ENCODE results near the gene CD200.

The CD200 gene, protein sequence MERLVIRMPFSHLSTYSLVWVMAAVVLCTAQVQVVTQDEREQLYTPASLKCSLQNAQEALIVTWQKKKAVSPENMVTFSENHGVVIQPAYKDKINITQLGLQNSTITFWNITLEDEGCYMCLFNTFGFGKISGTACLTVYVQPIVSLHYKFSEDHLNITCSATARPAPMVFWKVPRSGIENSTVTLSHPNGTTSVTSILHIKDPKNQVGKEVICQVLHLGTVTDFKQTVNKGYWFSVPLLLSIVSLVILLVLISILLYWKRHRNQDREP

DNA sequence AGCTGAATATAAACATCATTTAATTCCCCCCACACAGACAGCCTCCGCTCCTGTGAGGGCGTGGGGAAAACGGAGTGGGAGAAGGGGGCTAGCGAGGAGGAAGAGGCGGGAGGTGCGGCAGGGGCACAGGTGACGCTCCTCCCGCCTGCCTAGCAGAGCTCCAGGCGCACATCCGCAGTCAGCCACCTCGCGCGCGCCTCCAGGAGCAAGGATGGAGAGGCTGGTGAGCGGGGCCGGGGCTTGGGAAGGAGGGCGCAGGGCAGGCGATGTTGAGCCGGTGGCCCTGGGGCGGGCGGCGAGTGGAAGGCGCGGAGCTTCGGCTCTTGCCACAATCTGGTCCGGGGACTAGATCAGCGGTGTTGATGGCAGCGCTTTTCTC lies at the start of gene CD200:
Gene CD200 (plus strand): TSS at position 155 of the 379 bp plus-strand sequence. CDS start 57 bp downstream, at position 212.
- DNase-seq, result peak; percentile 37

DNA sequence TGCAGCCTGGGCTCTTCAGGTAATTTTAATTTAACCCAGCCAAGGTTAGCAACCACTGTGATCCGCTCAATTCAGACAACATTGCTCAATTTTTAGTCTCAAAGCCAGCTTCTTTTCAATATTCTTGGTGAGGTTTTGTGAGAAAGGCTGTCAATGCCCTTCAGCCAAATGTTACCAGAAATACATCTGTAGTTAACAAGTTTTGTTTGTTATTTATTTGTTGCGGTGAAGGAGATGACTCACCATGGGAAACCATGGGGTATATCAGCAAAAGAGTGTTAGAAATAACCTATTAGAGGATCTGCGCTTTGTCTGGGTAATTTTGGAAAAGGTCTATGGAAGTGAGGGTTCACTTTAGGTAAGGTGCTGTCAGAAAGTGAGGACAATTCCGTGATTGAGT lies 43.9 kb upstream of the CD200 start:
- DNase-seq, result no peak

DNA sequence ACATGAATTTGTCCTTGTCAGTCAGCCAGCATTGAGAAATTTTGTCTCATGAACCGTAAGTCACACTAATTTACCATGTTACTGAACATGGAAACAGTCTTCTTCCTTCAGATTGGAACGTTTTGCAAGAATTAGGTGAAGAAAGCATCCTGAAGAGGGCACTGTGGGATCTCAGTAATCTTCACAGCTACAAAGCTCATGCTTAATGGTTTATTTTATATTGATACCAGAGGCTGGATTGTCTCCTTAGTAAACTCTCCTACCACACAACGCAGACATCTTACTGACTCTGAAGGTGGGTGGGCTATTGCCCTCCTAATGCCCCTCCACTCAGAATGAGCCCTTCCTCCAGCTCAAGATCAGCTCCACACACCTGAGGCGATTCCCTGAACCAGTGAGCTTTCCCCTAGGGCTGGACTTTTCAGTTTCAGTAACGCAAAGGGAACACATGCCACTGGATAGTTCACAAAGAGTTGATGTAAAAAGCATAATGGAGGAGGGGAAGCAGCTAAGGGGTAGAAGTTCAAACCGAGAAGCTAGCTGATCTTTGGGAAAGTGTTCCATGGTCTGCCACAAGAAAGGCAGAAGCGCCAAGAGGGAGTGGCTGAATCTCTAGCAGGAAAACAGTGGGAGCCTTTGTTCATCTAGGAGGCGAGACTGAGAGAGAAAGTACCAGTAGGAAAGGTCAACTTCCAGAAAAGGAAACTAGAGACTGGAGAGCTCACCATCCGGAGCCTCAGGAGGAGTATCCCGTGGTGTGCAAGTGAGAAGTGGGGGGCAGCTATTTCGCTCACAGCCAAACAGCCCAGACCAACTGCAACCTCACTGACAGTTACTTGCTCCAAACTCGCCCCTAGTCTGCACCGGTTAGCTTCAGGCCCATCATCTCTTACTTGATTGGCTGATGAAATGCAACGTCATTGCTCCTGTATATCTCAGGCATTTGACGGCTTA lies 39.3 kb upstream of the CD200 start, which contains the start of gene SLC9C1:
Gene SLC9C1 (minus strand): TSS at position 849 of the 954 bp plus-strand sequence. CDS start 7,425 bp downstream, outside the sequence.
- DNase-seq, result peak; percentile 32

DNA sequence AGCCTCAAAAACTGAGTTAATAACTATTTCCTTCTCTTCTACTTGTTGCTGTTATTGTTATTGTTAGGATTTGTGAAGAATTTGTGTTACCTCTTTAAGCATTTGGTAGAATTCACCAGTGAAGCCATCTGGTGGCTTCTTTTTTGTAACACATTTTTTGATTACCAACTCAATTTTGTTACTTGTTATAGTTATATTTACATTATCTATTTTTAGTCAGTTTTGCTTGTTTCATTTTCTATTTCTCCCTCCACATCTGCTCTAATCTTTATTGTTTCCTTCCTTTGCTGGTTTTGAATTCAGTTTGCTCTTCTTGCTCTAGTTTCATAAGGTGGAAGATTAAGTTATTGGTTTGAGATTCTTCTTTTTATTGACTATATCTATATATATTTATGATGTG lies 35.2 kb upstream of the CD200 start:
- no peak for DNase-seq

DNA sequence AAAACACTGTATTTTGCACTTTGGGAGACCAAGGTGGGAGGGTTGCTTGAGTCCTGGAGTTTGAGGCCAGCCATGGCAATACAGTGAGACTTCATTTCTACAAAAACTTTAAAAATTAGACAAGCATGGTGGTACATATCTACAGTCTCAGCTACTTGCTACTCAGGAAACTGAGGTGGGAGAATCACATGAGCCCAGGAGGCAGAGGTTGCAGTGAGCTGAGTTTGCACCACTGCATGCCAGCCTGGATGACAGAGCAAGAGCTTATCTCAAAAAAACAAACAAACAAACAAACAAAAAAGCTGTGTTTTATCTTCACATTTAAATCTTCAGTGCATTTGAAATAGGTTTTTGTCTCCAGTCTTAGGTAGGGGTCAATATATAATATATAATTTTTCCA lies 34.2 kb upstream of the CD200 start:
- no peak for DNase-seq

DNA sequence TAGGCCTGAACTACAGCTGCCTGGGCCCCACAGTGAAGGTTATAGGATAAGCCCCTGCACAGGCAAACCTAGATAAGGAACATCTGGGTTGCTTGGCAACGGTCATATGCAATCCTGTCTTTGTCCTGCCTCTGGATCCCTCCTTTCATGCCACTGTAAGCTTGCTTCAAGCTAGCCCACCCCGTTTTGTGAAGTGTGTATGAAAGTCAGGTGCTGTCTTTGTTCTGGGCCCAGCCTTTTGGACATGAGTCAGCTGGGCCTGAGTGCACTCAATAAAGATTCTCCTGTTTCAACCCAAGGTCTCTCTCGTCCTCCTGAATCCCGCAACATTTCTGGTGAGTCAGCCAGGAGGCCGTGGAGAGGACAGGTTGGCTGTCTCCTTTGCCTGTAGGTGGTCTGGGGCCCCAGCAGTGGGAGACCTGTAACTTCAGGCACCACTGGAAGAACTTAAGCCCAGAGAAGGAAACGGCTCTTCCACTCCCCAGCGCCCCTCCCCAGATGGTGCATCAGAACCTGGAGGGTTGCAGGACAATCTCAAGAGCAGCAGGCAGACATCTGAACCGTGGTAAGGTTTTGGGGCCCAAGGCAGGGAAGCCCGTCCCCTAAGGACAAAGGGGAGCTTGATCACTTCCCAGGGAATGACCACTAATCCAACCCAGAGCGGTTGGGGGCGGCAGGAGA lies 30.7 kb upstream of the CD200 start:
- no peak for DNase-seq

DNA sequence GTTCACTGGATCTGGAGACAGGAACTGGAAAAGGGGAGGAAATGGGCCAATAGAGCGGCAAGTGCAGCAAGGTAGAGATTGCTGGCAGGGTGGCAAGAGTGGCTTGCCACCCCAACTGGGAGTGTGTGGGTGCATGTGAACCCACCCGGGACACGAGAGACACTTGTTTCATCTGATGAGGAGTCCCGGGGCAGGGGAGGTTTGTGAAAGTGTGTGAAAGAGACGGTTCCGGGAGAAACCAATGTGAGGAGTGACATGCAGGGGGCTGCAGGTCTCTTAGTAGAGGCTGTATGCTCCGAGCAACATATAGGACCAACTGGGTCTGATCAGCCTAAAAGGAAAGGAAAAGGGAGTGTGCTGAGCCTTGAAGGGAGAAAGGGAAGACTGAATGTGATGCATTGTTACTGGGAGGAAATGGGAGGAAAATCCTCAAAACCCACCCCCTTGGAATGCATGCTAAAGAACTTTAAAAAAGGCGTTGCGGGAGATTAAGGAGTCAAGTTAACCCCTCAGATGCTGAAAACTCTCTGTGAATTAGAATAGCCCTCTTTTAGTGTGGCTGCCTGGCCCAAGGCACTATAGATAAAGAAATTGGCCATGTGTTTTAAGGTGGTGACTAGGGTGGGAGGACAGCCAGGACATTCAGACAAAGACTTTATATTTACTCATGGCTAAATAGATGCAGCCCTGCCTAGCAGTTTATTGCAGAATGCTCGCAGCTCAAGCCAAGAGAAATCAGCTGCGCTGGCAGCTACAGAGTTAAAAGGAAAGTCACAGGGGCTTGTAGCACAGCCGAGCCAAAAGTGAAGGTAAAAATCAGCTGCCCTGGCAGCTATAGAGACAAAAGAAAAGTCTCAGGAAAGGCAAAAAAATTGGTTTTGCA lies 29.8 kb upstream of the CD200 start:
- no peak for DNase-seq

DNA sequence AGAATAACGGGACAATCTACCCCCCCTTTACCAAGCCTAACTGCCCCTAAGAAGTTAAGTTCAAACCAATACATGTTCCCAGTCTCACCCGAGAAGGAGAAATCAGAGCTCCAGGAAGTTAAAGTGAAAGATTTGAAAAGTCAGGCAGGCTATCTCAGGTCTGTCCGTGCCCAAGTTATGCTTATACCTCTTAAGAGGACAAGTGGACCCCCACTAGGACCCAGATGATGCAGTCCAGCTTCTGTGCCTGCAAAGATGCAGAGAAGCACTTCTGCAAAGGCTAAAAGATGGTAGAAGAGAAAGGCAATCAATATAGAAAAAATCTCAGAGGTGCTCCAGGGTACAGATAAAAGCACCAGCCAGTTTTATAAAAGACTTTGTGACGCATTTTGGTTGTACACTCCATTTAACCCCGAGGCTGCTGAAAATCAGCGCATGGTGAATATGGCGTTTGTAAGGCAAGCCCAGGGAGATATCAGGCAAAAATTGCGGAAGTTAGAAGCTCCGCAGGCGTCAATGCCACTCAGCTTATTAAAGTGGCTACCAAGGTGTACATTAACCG lies 29.1 kb upstream of the CD200 start:
- no peak for DNase-seq

DNA sequence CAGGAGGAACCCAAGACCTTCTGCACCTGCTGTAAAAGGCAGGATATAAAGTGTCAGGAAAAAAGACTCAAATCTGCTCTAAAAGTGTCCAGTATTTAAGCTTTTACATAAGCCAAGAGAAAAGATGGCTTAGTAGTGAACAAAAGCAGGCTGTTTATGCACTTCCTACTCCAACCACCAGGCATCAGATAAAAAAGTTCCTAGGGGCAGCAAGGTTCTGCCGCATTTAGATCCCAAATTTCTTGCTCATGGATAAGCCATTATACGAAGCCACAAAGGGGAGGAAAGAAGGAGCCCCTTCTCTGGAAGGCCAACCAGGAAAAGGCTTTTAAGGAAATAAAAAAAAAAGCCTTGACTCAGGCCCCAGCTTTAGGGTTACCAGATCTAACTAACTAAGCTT lies 28.3 kb upstream of the CD200 start:
- no peak for DNase-seq

DNA sequence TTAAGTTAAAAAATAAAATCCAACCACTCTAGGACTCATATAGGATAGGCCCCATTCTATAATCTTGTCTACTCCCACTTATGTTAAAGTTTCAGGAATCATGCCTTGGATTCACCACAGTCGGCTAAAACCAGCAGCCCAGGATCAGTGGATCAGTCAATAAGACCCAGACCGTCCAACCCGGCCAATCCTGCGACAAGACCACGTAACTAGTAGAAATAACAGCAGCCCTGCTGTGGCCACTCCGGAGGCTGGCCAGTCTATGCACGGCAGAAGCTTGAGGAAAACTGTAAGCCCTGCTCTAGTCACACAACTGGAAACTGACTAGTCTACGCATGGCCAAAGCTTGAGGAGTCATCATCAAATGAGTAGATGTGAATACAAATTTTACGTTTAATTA lies 26.1 kb upstream of the CD200 start:
- DNase-seq, result no peak

DNA sequence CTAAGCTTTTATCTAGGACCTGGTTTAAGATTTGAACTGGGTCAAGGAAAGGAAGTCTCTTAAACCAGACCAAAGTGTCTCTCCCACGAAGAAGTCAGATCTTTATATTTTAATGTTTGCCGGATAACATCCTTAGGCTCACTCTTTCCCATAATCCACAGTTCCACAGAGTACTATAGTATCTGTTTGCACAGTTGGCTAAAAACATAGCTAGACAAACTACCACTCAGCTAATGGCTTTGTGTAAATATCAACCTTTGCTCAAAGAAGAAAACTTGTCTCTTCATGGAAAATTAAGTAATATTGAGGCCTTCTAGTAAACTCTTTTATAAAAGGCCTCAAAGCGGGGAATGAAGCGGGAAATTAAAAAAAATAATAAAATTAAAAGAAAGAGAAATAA lies 25.4 kb upstream of the CD200 start:
- DNase-seq, result no peak

DNA sequence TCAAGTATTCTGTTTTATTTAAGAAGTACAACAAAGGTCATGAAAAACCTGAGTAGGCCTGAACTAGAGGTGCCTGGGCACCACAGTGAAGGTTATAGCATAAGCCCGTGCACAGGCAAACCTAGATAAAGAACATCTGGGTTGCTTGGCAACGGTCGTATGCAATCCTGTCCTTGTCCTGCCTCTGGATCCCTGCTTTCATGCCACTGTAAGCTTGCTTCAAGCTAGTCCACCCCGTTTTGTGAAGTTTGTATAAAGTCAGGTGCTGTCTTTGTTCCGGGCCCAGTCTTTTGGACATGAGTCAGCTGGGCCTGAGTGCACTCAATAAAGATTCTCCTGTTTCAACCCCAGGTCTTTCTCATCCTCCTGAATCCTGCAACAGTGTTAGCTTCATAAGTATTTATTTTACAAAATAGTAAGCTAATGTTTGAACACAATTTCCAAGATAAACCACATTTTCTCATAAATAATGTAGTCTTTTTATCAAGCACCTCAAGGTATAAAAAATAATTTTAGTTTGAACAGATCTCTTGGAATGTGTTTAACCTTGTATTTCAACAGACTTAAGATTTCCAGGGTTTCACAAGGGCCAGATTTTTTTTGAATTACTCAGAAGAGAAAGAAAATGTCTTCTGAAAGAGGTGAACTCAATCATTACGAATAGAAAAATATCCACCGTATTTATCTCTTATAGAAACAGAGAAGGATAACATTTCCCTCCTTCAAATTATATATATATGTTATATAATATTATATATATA lies 24.6 kb upstream of the CD200 start:
- no peak for DNase-seq

DNA sequence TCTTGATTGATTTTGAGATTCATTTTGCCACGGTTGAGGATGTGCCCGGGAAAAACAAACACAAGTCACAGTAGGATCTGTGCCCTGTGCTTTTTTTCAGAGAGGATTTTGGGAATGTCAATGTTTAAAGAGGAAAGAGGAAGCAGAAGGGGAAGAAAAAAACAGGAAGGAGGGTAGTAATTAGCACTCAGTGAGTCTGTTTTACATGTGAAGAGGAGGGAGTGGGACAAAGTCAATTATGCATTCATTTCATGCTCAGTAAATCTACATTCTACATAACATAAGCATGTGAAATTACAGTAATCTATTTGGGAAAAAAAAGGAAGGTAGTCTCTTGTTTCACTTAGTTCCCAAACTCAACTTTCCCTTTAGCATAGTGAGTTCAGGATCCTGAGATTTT lies 18.3 kb upstream of the CD200 start:
- DNase-seq, result no peak

DNA sequence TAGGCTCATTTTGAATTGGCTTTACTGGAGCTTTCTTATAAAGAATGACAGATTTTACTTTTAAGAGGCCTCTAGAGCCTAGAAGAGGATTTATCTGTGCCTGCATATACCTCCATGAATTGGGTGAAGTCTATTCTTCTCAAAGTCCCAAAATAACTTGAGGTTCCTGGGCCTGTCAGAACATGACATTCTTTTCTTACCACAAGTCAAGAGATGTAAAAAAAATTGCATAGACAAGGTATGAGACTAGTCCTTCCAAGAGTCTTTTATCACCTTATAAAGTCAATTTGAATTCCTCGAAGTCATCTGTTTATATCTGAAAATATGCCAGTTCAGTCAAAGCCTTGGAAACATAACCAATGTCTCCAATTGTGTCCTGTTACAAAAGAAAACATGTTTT lies 17.2 kb upstream of the CD200 start:
- DNase-seq, result no peak

DNA sequence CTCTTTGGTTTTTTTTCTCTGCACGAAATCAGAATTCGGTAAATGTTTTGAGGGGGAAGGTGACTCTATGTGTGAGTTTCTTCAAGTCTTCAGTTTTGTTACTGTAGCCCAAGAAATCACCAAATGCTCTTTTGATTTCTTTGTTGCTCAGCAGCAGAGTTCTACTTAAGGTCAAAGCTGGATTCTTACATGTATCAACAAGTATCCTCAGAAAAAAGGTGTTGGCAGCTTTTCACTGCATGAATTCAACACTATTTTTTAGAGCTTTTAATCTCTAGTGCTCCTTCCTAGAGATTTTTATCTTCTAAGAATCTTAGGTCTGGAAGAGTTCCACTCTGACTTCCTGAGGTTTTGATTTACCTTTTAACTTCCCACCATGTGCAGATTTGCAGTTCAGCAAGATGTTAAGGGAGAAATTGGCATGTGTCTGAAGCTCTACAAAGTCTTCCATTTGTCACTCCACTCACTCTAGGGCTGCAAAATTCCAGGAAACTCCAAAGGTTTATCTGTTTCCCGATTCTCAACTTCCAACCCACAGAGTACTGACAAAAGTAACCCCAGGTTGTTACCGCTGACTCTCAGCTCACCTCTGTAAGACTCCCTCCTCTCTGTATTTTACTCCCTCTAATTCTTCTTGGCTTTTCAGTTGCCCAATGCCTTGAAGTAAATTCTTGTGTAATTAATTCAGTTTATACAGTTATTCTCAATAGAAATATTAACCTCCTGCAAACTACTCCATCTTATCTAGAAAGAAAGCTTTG lies 13.3 kb upstream of the CD200 start:
- DNase-seq, result no peak

DNA sequence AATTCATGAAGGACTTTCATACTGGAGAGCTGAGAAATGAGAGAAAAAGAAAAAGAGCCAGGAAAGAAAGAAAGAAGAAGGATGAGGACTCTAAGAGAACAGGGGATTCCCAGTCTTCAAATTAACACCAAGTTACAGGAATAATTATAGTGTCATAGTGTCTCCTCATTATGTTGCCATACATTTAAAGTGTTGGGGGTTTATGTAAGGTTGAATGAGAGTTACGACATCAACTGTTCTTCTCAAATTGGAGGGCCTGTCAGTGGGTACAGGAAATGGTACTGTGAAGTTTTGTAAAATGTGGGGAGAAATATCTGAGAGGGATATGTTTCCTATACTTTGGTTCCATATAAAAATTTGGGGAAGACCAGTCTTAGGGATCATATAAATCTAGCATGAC lies 12.3 kb upstream of the CD200 start:
- no peak for DNase-seq

DNA sequence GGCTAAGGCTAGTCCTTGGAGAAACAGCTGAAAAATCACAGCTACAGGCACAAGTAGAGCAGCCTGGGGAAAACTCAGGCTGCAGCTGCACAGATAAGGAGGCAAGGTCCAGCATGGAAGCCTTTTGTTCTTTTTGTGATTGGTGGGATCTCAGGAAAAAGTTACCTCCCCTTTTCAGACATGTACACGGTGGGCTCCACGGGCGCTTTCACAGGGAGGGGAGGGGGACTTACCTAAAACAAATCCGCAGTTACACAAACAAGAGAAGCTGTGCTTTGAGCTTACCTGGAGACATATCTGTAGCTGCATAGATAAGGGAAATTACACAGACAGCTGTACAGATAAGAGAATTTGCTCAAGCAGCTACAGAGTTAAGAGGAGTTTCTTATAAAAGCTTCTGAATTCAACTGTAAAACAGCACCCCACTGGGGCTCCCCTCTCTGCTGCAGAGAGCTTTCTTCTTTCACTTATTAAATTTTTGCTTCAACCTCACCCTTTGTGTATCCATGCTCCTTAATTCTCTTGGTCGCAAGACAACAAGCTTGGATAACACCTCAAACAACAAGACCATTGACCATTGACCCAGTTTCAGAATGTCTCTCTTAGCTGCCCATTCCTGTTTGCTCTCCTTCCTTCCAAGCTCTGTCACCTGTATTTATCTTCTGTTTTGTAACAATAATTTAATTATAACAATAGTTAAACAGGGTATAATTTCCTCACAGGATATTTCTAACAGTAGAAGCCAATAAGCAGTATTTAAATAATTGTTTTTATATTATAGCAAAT lies 10.9 kb upstream of the CD200 start:
- no peak for DNase-seq

DNA sequence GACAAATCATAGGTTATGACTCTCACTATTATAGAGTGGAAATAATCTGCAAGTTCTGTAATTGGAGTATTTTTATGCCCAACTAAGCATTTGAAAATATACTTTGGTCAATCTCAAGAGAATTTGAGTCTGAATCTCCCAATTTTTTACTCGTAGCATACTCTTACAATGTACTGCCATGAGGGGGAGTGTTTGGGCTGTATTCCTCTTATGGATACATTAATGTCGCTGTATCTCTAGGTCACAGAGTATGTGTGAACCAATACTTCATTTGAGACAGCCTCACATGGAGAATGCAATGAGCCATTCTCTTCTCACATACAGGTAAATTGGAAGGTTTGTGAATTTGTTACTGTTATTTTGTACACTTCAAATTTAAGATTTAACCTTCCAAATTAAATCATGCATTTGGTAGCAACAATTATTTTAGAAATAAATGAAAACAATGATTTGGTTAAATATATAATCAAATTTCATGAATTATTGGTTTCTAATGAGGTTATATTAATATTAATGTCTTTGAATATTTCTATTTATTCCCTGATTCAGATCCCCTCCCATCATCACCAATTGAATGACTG lies 5.5 kb upstream of the CD200 start:
- peak; percentile 27 for DNase-seq

DNA sequence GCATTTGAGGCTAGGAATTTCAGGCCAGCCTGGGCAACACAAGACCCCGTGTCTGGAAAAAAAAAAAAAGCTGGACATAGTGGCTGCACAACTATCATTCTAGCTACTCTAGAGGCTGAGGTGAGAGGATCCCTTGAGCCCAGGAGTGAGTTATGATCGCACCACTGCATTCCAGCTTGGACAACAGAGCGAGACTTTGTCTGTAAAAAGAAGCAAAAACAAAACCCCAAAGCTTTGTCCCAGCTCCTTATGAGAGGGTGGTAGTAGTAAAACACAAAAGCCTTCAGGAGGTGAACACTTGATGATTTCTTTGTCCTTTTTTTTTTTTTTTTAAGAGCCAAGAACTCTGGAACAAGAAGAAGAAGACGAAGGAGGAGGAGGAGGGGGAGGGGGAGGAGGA lies 1.1 kb upstream of the CD200 start:
- DNase-seq, result no peak

All from activated T-cell treated with anti-CD3 and anti-CD28 coated beads for 4 hours (primary cell).